Stimulated activated CD4-positive, alpha-beta T cell treated with anti-CD3 and anti-CD28 coated beads, Interleukin-12 subunit alpha, Interleukin-12 subunit beta, amount 100 ng/mL, for 24 hours (primary cell): ENCODE measurements around the gene HK2.

Experiments used
- DNase-seq, 2 experiments: peaks; one replicate each; pipeline ENCODE4 v3.0.0-alpha.2; 2020; ENCODE audit warnings: low read depth in 2 of 2

HK2 gene

DNA sequence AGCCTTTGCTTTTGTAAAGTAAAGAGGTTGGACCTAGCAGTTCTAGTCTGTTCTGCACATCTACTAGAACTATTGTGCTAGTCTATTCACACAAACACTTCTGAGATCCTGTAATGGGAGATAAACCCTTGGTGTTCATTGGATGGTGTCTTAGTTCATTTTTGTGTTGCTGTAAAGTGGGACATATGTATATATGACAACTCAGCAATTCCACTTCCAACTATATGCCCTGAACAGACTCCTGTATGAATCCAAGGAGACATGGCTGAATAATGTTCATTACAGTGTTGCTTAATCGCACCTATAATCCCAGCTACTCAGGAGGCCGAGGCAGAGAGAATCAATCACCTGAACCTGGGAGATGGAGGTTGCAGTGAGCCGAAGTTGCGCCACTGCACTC, 23.3 kb downstream of the HK2 start:
- DNase-seq, result no peak

- no peak for DNase-seq
Observed at GRCh38 chr2:74857725-74858124, 23.8 kb downstream of the HK2 start.

DNA sequence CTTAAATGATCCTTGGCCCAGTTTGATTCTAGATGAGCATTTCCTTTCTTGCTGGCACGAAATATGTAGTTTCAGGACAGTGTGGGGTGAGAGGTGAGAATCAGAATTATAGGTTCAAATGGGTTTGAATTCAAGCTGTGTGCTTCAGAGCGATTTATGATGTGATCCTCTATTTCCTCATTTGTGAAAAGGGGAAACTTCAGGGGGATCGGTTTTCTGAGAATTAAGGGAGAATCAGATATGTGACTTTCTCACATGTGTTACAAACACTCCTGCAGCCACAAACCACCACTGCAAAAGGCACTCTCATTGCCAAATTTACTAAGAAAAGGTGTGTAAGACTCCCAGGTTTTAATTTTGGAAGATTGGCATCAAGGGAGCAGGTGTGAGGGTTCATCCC, 24.4 kb downstream of the HK2 start:
- DNase-seq, result no peak

DNA sequence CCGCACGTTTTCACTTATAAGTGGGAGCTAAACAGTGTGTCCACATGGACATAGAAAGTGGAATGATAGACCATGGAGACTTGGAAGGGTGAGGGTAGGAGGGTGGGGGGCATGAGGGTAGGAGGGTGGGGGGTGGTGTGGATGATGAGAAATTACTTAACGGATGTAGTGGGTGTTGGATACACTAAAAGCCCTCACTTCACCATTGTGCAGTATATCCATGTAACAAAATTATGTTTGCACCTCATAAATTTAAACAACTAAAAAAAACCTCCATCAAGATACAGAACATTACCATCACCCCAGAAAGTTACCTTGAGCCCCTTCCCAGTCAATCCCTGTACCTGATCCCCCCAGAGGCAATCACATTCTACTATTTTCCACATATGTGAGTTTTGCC, 26.2 kb downstream of the HK2 start:
- no peak for DNase-seq

DNA sequence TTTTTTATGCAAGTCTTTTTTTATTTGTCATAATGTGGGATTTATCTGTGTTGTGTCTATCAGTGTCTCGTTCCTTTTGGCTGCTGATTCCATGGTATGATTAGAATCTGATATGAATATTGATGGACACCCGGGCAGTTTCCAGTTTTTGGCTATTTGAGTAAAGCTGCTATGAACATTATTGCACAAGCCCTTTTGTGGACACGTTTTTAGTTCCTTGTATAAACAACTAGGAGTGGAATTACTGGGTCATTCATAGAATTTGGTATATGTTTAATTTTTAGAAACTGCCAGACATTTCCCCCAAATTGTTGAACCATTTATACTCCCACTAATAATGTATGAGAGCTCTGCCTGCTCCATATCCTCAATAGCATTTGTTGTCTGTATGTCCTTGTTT, 26.6 kb downstream of the HK2 start:
- DNase-seq, result no peak

DNA sequence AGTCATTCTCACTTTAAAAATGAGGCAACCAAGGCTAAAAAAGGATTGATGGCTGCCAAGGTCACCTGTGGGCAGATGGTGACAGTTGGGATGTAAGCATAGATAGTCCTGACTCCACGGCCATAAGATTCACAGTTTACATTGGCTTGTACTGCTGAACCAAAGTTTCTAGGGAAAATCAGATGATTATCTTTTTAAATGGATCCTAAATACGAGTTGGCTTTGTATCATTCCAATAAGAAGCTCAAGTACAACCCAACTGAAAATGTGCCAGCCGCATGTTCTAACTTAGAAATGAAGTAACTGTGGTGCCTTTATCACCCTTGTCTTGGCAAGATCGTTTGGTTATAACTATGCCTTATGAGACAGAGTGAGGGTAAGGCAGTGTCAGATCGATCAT, 27.6 kb downstream of the HK2 start:
- DNase-seq, result no peak

DNA sequence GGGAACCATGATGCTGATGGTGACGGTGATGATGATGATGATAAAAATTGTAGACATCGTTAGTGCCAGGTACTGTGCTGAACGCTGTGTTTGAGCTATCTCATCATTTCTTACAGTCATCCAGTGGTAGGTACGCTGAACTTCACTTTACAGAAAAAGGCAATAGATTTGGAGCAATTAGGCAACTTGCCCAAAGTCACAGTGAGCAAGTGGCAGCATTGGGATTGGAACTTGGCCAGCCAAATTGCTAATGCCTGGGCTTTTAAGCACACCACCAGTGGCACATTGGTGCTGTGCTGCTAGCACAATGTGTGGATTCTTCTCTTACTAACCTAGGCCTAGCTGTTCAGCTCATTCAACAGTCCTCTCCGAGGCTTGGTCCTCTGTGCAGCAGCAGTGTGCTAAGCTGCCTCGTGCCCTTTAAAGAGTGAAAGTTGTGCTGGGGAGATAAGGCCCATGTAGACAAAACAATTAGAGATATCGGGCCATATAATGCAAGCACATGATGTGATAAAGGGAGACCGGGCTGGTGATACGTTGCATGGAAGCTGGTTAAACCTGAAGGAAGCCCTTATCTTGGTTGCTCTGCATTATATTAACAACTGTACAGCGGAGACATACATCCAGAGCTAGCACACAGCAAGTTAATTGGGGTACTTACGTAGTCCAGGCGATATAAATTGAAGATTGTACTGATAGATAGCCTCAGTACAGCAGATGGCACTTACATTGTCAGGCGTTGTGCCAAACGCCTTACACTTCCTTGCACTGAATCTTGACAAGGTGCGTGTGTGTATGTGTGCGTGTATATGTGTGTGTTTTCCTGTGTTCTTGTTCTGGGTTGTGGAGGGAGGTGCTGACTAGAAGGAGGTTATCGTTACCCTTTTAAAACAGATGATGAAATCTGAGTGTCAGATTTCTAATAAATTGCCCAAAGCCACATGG, 28.4 kb downstream of the HK2 start:
- DNase-seq, result no peak

DNA sequence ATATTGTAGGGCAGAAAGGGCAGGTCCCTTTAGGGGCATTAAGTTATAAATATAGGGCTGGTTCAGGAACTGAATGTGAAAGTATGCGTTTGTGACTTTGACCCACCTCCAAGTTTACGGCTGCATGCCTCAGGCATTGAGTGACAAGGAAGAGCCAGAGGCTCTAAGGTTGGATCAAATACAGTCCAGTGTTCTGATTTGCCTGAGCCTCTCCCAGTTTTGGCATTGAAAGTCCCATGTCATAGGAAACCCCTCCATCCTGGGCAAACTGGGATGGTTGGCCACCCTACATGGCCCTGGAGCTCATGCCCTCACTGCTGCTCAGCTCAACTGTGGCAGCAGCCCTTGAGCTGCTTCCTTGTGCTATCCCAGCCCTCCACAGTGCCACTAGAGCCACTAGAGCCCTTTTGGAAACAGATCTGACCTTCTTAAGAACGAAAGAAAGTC, 29.9 kb downstream of the HK2 start:
- DNase-seq, result no peak

DNA sequence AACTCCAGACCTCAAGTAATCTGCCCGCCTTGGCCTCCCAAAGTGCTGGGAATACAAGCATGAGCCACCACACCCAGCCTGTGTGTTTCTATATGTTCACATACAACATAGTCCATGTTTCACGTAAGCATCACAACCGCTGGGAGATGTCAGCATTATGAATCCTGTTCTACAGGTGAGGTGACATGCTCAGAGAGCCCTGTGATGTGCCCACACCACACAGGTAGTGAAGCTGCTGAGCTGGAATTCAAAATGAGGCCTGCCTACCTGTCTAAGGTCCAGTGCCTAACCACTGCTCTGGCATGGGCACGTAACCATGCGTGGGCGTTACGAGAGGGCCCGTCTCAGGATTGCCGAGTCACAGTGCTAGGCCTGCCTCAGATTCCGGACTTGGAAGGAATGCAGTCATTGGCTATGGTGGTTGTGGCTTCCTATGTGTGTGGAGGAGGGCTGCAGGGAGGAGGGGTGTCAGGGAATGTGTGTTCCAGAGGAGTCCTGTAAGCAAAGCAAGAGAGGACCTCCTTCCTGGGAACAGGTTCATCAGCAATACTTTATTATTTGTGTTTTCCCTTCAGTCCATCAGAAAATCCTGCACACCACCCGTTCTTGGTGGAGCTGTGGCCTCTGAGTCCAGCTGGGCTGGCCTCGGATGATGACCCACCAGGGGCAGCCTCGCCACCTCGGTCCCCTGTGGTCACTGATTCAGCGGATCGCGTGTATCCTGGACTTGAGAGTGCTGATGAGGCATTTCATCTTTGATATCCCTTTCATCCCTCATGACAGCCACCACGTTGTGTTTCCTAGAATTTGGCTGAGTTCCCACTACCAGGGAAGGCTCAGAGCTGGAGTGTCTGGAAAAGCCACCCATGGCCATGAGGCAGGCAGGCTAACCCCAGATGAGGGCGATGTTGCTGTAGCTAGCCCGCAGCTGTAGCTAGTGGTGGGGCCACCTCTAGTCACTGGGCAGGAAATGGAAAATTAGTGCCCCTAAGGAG, 31.1 kb downstream of the HK2 start:
- no peak for DNase-seq

GRCh38 chr2:74865770-74866674, 32.1 kb downstream of the HK2 start:
- DNase-seq, result no peak

- no peak for DNase-seq
Observed at GRCh38 chr2:74867841-74868658, 34.1 kb downstream of the HK2 start.

DNA sequence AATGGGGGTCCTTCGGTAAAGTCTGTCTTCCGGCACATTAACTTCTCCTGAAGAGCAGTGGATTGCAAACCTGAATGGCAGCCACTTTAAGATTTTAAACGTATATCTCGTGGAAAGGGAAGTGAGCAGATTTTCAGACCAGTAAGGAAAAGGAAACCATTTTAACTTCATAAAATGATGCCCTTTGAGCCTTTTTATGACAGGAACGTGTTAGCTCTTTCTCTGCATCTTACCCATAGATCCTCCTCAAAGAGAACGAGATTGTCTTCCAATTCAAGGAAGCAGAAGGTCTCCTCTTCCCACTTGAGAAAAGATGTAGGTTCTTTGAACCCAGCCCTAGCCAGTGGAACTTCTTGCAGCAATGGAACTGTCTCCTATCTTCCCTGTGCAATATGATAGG, 35.6 kb downstream of the HK2 start:
- no peak for DNase-seq

GRCh38 chr2:74870951-74871350, 37.0 kb downstream of the HK2 start:
- DNase-seq, result no peak

GRCh38 chr2:74871414-74871813, 37.5 kb downstream of the HK2 start:
- DNase-seq, result no peak

- no peak for DNase-seq
Observed at GRCh38 chr2:74872389-74872836, 38.5 kb downstream of the HK2 start.

- DNase-seq, result no peak
Observed at GRCh38 chr2:74873012-74873665, 39.2 kb downstream of the HK2 start.

- no peak for DNase-seq
Observed at GRCh38 chr2:74873678-74874640, 40.0 kb downstream of the HK2 start.

GRCh38 chr2:74876081-74876886, 42.4 kb downstream of the HK2 start:
- DNase-seq, result no peak
